ENCODE results near the gene CIDEC. TPM values are rescaled to one million over a fixed set of nuclear protein-coding genes. Genes with fewer than 3 reads are reported as not detected.

The CIDEC gene
- total and polyA plus RNA-seq, 2 of the 8 experiments (the other 6 are each of a cell fraction or from before 2014, with no cell fraction given): not detected

GRCh38 chr3:9841015-9841414, 39.0 kb downstream of the CIDEC start:
- H3K36me3 ChIP-seq (ENCODE audit: control insufficient read depth in 2 of 4, insufficient read depth in 4 of 4, low read length in 3 of 4): peaks cover 3 to 34% (median 18%) of the 10 kb centered on the region in 4 experiments; a peak in 7 of 8 replicates
- FAIRE-seq (no peak), DNase-seq (ENCODE audit: low read depth in 1 of 2, low spot score in 2 of 2) (no peak)
- H3K79me2 ChIP-seq (ENCODE audit: control insufficient read depth in 1 of 2, insufficient read depth in 2 of 2, low read length in 2 of 2): no peaks in the 10 kb centered on the region
- no peak overlapping the region for H3K4me2 ChIP-seq (ENCODE audit: insufficient read depth in 1 of 2, low read depth in 2 of 2, low read length in 2 of 2)
- H2BK12ac ChIP-seq (ENCODE audit: low read depth, low read length): no peak overlapping the region
- H2BK120ac ChIP-seq (replicated peaks; ENCODE audit: low read depth, low read length): no peak overlapping the region
- no peak for TF ChIP-seq RFX5 (IDR thresholded peaks at IDR 0.05; ENCODE audit: borderline replicate concordance, low read depth, low read length)
- TF ChIP-seq PHF8 (conservative IDR thresholded peaks at IDR 0.05; ENCODE audit: low read depth, low read length): no peak
- TF ChIP-seq FOSL1 (IDR thresholded peaks at IDR 0.05; ENCODE audit: insufficient read depth, low read depth, low read length): no peak
- TF ChIP-seq CREB1 (IDR thresholded peaks at IDR 0.05): no peak
- TF ChIP-seq POU5F1 (IDR thresholded peaks at IDR 0.05; ENCODE audit: low read depth, low read length): no peak
- TF ChIP-seq GABPA (IDR thresholded peaks at IDR 0.05; ENCODE audit: borderline replicate concordance, insufficient read depth, low read length): no peak
- TF ChIP-seq SIN3A (conservative IDR thresholded peaks at IDR 0.05 in 1 of 2, IDR thresholded peaks at IDR 0.05 in 1 of 2; ENCODE audit: low read depth in 1 of 2, low read length in 2 of 2): no peak
- TF ChIP-seq RAD21 (IDR thresholded peaks at IDR 0.05 in 1 of 2, conservative IDR thresholded peaks at IDR 0.05 in 1 of 2; ENCODE audit: low read depth in 2 of 2, low read length in 2 of 2): no peak
- no peak for TF ChIP-seq ZNF274 (IDR thresholded peaks at IDR 0.05; ENCODE audit: borderline replicate concordance, extremely low read depth, low read length)
- no peak for TF ChIP-seq MAX (IDR thresholded peaks at IDR 0.05)
- no peak for TF ChIP-seq BCL11A (IDR thresholded peaks at IDR 0.05; ENCODE audit: low read depth in 2 of 2, low read length in 2 of 2)
- no peaks in the 10 kb centered on the region for H3K9me3 ChIP-seq (ENCODE audit: insufficient read depth in 2 of 2, low read depth in 1 of 2, low read length in 1 of 2)
- no peak overlapping the region for H2AFZ ChIP-seq (ENCODE audit: low read length)
- H3K56ac ChIP-seq (replicated peaks; ENCODE audit: insufficient read length, low read depth, low read length): no peak overlapping the region
- POLR2A ChIA-PET (ENCODE audit: partially characterized antibody): interaction anchor here (0.6 to 2.5 kb wide), 4 partner anchors 9 to 105 kb away, joined by 3 to 12 read pairs (median 4); no protein-coding TSS in a partner anchor
- H3K23ac ChIP-seq (ENCODE audit: insufficient read length): no peak overlapping the region
- H4K20me1 ChIP-seq (replicated peaks in 1 of 2; ENCODE audit: control insufficient read depth in 1 of 2, insufficient read depth in 2 of 2, low read length in 2 of 2): peaks cover 0 to 8% of the 10 kb centered on the region in 2 experiments
- peaks cover 7% of the 10 kb centered on the region for H3K23me2 ChIP-seq (ENCODE audit: low read depth, low read length)
- no peak overlapping the region for H2AK5ac ChIP-seq (ENCODE audit: low read depth, low read length)
- no peak overlapping the region for H4K8ac ChIP-seq (ENCODE audit: extremely low read depth, insufficient read depth, low read length)
- no peak overlapping the region for H3K18ac ChIP-seq (ENCODE audit: extremely low read depth, low read length)
- H3K27ac ChIP-seq (ENCODE audit: low read depth, low read length): no peak overlapping the region
- 80% methylated on average over 8 of the region's 8 CpGs; no CpG with 5 or more reads in 1 of the 2 experiments for WGBS, 2 experiments (ENCODE audit: extremely low coverage in 1 of 2, insufficient coverage in 1 of 2, insufficient read length in 1 of 2, insufficient replicate concordance in 2 of 2, low coverage in 1 of 2, low lambda C conversion rate in 2 of 2, missing lambda C conversion rate in 1 of 2)
- no peak overlapping the region for H2BK20ac ChIP-seq (ENCODE audit: low read length)
- H3K9ac ChIP-seq (replicated peaks in 1 of 4; ENCODE audit: extremely low read depth in 1 of 4, low read depth in 3 of 4, low read length in 3 of 4): no peak overlapping the region
- no peak overlapping the region for H2BK15ac ChIP-seq (ENCODE audit: low read length)
- no peaks in the 10 kb centered on the region for H3K79me1 ChIP-seq (ENCODE audit: low read depth, low read length)
- H4K5ac ChIP-seq (ENCODE audit: insufficient read length, low read depth, low read length): no peak overlapping the region
- no peak overlapping the region for H3K4me3 ChIP-seq (ENCODE audit: extremely low read depth in 1 of 4, insufficient read depth in 2 of 4, low read depth in 3 of 4, low read length in 4 of 4)
- H3K4me1 ChIP-seq (replicated peaks in 1 of 4; ENCODE audit: control insufficient read depth in 3 of 4, insufficient read depth in 4 of 4, low read length in 3 of 4): peaks cover 0 to 6% (median under 1%) of the 10 kb centered on the region in 4 experiments; a peak in 2 of 7 replicates
- no peak overlapping the region for H2BK5ac ChIP-seq (ENCODE audit: low read depth, low read length)
- H3K27me3 ChIP-seq (replicated peaks in 1 of 4; ENCODE audit: control insufficient read depth in 3 of 4, extremely low read depth in 1 of 4, insufficient read depth in 3 of 4, low read length in 3 of 4): no peaks in the 10 kb centered on the region
- CTCF ChIA-PET (ENCODE audit: partially characterized antibody): interaction anchor here (0.6 to 7.5 kb wide), 11 partner anchors 8 to 488 kb away, joined by 3 to 74 read pairs (median 4); partner anchors contain the start of gene IL17RE
- no peak overlapping the region for H3K14ac ChIP-seq (ENCODE audit: insufficient read length)
- no peak overlapping the region for H3K4ac ChIP-seq (replicated peaks; ENCODE audit: insufficient read length, low read depth, low read length)
- H4K91ac ChIP-seq (replicated peaks; ENCODE audit: insufficient read length, low read length): no peak overlapping the region

Measured in H1 (cell line).